AG04449 (cell line): ENCODE data around the gene NARF.

ENCODE experiments used
- CTCF ChIA-PET: fragments of 350-600 bp; formaldehyde crosslinking; extraction: SDS; loops from one replicate; lab custom pipeline; 2021; ENCODE audit warnings: antibody characterized with exemption; lab: Yijun Ruan, JAX
- POLR2A ChIA-PET: fragments of 400-600, 350-600 bp; formaldehyde crosslinking; extraction: SDS; loops from one replicate; lab custom pipeline; 2020; ENCODE audit warnings: antibody characterized with exemption, inconsistent platforms; lab: Yijun Ruan, JAX
- DNase-seq: peaks from one replicate; pipeline ENCODE4 v3.0.0-alpha.2; 2010; ENCODE audit warnings: low read depth, low spot score
- H3K4me3 ChIP-seq: 2 replicates; pipeline ENCODE4 v1.5.1; 2011; ENCODE audit warnings: low read depth, mild to moderate bottlenecking, control low read depth, low read length
- CTCF ChIP-seq: IDR thresholded peaks from one replicate; pipeline ENCODE4 v1.5.1; 2011; ENCODE audit warnings: mild to moderate bottlenecking, moderate library complexity, low read length, control low read depth, inconsistent platforms; ENCODE audit not compliant: insufficient read depth; ENCODE audit errors: missing control alignments

The NARF gene

GRCh38 chr17:82429824-82430223 is 28.7 kb upstream of the NARF start:
- POLR2A ChIA-PET: no interaction called here
- no peak for TF ChIP-seq CTCF
- H3K4me3 ChIP-seq: no peak overlapping the region
- no peak for DNase-seq
- CTCF ChIA-PET: interaction anchor here (1.3 to 1.7 kb wide), 2 partner anchors 8 to 13 kb away, joined by 3 to 4 read pairs; no protein-coding TSS in a partner anchor

DNA sequence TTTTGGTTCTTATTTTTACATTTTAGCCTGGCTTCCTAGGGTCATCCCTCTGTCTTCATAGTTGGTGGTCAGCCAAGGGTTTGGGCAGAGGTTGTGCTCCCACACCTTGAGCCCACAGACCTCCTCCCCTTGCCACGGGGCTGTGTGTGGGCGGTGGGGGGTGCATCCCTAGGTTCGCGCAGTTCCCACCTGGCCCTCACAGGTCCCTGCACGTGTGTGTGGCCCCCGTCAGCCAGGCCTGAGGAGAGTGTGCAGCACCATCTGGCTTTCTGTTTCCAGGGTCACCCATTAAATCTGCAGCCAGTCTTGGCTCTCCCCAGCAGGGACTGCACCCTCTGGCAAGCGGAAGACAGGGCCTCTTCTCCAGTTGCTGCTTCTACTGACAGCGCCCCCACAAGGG is 26.5 kb upstream of the NARF start:
- no peak for TF ChIP-seq CTCF
- ChIA-PET POLR2A (no interaction called here), CTCF (interaction anchor here (0.7 kb wide), 1 partner anchor 12 kb away, joined by 4 read pairs; no protein-coding TSS in a partner anchor)
- DNase-seq: no peak
- H3K4me3 ChIP-seq: no peak overlapping the region

GRCh38 chr17:82433560-82434215 is 24.9 kb upstream of the NARF start:
- no peak for TF ChIP-seq CTCF
- ChIA-PET POLR2A (no interaction called here), CTCF (interaction anchor here (0.9 to 1.2 kb wide), 2 partner anchors 11 to 120 kb away, joined by 5 read pairs; no protein-coding TSS in a partner anchor)
- DNase-seq: no peak
- H3K4me3 ChIP-seq: no peak overlapping the region

DNA sequence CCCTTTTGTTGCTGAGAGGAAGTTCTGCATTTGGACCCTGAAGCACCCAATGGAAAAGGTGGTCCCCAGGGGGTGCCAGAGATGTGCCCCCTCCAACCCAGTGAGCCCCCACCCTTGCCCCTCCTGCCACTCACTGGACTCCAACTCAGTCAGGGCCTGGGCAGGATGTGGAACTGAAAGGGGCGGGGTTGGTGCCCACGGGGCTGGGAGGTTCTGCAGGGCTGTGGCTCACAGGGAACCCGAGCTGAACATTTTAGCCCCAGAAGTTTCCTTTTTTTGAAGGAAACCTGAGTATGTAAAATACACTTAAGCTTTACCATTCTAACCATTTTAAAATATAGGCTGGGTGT is 24.4 kb upstream of the NARF start:
- TF ChIP-seq CTCF: no peak
- DNase-seq: no peak
- POLR2A ChIA-PET: no interaction called here
- CTCF ChIA-PET: interaction anchor here (0.9 to 1.2 kb wide), 3 partner anchors 10 to 119 kb away, joined by 3 to 5 read pairs (median 5); no protein-coding TSS in a partner anchor
- no peak overlapping the region for H3K4me3 ChIP-seq

DNA sequence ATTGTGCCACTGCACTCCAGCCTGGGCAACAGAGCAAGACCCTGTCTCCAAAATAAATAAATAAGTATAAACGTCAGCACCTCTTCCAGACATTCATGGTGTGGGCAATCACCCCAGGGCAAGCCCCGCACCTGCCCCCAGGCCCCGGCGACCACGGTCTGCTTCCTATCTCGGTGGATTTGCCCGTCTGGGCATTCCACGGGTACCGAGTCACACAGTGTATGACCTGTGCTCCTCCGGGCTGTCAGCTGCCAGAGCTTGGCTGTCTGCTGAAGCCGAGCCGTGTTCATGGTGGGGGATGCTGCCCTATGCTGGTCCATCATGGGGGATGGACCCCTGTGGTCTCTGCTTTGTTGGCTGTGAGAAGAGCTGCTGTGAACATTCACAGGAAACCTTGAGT is 23.4 kb upstream of the NARF start:
- CTCF ChIA-PET: interaction anchor here (1.1 kb wide), 2 partner anchors 11 to 13 kb away, joined by 3 to 5 read pairs; no protein-coding TSS in a partner anchor
- TF ChIP-seq CTCF: no peak
- DNase-seq: no peak
- H3K4me3 ChIP-seq: no peak overlapping the region
- POLR2A ChIA-PET: no interaction called here

- ChIA-PET CTCF (interaction anchor here (1.1 kb wide), 1 partner anchor 14 kb away, joined by 5 read pairs; no protein-coding TSS in a partner anchor), POLR2A (no interaction called here)
- DNase-seq: no peak
- no peak for TF ChIP-seq CTCF
- no peak overlapping the region for H3K4me3 ChIP-seq
These were observed 22.6 kb upstream of the NARF start for GRCh38 chr17:82435601-82436583.
